Tibial artery (tissue), 4 donors: Measurements from ENCODE around the gene ABHD6.

ENCODE experiments used
- DNase-seq, 2 donors: peaks; one replicate each; pipeline ENCODE4 v3.0.0-alpha.2; 2019
- H3K27ac ChIP-seq, 2 donors: fragments of 200-600 bp; sonication (generic) in 1 of 2; 1 replicate in 1 of 2; 2 replicates in 1 of 2; pipeline ENCODE4 v1.5.1; 2018 to 2019; ENCODE audit warnings: mild to moderate bottlenecking in 1 of 2
- H3K27me3 ChIP-seq, 2 donors: fragments of 200-600 bp; sonication (generic) in 1 of 2; one replicate each; pipeline versions ENCODE4 v1.5.1 to v1.6.0; 2016 to 2019
- H3K36me3 ChIP-seq, 3 donors: fragments of 200-600 bp; sonication (generic) in 2 of 3; one replicate each; pipeline ENCODE4 v1.5.1; 2016 to 2019; ENCODE audit warnings: mild to moderate bottlenecking in 2 of 3
- H3K4me1 ChIP-seq, 4 donors: fragments of 200-600 bp; sonication (generic) in 2 of 4; 1 replicate in 3 of 4; 2 replicates in 1 of 4; pipeline ENCODE4 v1.5.1; 2016 to 2019
- H3K4me3 ChIP-seq, 2 donors: fragments of 200-600 bp; sonication (generic) in 1 of 2; 1 replicate in 1 of 2; 2 replicates in 1 of 2; pipeline ENCODE4 v1.5.1; 2018 to 2019; ENCODE audit warnings: mild to moderate bottlenecking in 2 of 2
- H3K9me3 ChIP-seq, 3 donors: fragments of 200-600 bp; sonication (generic) in 1 of 3; one replicate each; pipeline ENCODE4 v1.5.1; 2016 to 2019
- intact Hi-C: fragments of 100-400 bp; cut with DNase I; formaldehyde crosslinking; loops from one replicate; pipeline ENCODE4 v1.15.0; 2023; ENCODE audit warnings: low total_unique reads
- TF ChIP-seq, protein P1 (sequence below), 2 experiments: fragments of 200-600 bp in 1 of 2; fragments of 450-650 bp in 1 of 2; IDR thresholded peaks; one replicate each; pipeline ENCODE4 v1.5.1; 2017 to 2019; ENCODE audit warnings: antibody characterized with exemption in 2 of 2, mild to moderate bottlenecking in 1 of 2, moderate library complexity in 1 of 2

The ABHD6 gene

GRCh38 chr3:58329150-58329921 lies 91.7 kb downstream of the ABHD6 start:
- H3K36me3 ChIP-seq = no peaks in the 10 kb centered on the region
- H3K27me3 ChIP-seq = no peaks in the 10 kb centered on the region
- no peak for DNase-seq
- no peak overlapping the region for H3K4me3 ChIP-seq
- intact Hi-C loops = no loop called here
- H3K27ac ChIP-seq = no peak overlapping the region
- TF ChIP-seq, protein P1, sequence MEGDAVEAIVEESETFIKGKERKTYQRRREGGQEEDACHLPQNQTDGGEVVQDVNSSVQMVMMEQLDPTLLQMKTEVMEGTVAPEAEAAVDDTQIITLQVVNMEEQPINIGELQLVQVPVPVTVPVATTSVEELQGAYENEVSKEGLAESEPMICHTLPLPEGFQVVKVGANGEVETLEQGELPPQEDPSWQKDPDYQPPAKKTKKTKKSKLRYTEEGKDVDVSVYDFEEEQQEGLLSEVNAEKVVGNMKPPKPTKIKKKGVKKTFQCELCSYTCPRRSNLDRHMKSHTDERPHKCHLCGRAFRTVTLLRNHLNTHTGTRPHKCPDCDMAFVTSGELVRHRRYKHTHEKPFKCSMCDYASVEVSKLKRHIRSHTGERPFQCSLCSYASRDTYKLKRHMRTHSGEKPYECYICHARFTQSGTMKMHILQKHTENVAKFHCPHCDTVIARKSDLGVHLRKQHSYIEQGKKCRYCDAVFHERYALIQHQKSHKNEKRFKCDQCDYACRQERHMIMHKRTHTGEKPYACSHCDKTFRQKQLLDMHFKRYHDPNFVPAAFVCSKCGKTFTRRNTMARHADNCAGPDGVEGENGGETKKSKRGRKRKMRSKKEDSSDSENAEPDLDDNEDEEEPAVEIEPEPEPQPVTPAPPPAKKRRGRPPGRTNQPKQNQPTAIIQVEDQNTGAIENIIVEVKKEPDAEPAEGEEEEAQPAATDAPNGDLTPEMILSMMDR (IDR thresholded peaks at IDR 0.05) = no peak
- peaks cover 0 to 24% (median 10%) of the 10 kb centered on the region in 4 donors for H3K4me1 ChIP-seq
- no peaks in the 10 kb centered on the region for H3K9me3 ChIP-seq

- TF ChIP-seq, protein P1 (IDR thresholded peaks at IDR 0.05) = no peak
- Histone ChIP-seq H3K27ac (no peak overlapping the region), H3K27me3 (no peaks in the 10 kb centered on the region), H3K4me1 (peaks cover 0 to 28% (median 13%) of the 10 kb centered on the region in 4 donors), H3K9me3 (no peaks in the 10 kb centered on the region), H3K36me3 (no peaks in the 10 kb centered on the region), H3K4me3 (no peak overlapping the region)
- DNase-seq = no peak
- intact Hi-C loops = no loop called here
These were observed 92.4 kb downstream of the ABHD6 start for GRCh38 chr3:58329922-58330413.

GRCh38 chr3:58331593-58332152 lies 94.1 kb downstream of the ABHD6 start:
- Histone ChIP-seq H3K4me1 (peaks cover 0 to 37% (median 15%) of the 10 kb centered on the region in 4 donors), H3K27ac (peak overlapping the region in 1 of 2 donors; percentile 59), H3K27me3 (no peaks in the 10 kb centered on the region), H3K36me3 (no peaks in the 10 kb centered on the region), H3K4me3 (no peak overlapping the region), H3K9me3 (no peaks in the 10 kb centered on the region)
- intact Hi-C loops = loop anchor here (2.0 kb wide), 1 partner anchor 161 kb away; the partner anchor contains the start of gene KCTD6
- TF ChIP-seq, protein P1 (IDR thresholded peaks at IDR 0.05) = no peak
- DNase-seq = no peak

GRCh38 chr3:58332575-58333188 lies 95.1 kb downstream of the ABHD6 start, which contains the start of gene PXK:
PXK (plus strand) TSS chr3:58332892; CDS start chr3:58332989, 97 bp downstream.
- TF ChIP-seq, protein P1 (IDR thresholded peaks at IDR 0.05) = peak in 1 of 2 experiments; percentile 19
- peaks cover 0 to 39% (median 15%) of the 10 kb centered on the region in 4 donors for H3K4me1 ChIP-seq
- intact Hi-C loops = loop anchor here (2.0 kb wide), 1 partner anchor 160 kb away; the partner anchor contains the start of gene KCTD6
- H3K9me3 ChIP-seq = no peaks in the 10 kb centered on the region
- H3K27me3 ChIP-seq = no peaks in the 10 kb centered on the region
- H3K36me3 ChIP-seq = no peaks in the 10 kb centered on the region
- peak within 1 kb of the TSS; percentile 59 to 71 for H3K27ac ChIP-seq
- peak within 1 kb of the TSS; percentile 89 to 90 for H3K4me3 ChIP-seq
- peak; percentile 66 to 89 for DNase-seq

DNA sequence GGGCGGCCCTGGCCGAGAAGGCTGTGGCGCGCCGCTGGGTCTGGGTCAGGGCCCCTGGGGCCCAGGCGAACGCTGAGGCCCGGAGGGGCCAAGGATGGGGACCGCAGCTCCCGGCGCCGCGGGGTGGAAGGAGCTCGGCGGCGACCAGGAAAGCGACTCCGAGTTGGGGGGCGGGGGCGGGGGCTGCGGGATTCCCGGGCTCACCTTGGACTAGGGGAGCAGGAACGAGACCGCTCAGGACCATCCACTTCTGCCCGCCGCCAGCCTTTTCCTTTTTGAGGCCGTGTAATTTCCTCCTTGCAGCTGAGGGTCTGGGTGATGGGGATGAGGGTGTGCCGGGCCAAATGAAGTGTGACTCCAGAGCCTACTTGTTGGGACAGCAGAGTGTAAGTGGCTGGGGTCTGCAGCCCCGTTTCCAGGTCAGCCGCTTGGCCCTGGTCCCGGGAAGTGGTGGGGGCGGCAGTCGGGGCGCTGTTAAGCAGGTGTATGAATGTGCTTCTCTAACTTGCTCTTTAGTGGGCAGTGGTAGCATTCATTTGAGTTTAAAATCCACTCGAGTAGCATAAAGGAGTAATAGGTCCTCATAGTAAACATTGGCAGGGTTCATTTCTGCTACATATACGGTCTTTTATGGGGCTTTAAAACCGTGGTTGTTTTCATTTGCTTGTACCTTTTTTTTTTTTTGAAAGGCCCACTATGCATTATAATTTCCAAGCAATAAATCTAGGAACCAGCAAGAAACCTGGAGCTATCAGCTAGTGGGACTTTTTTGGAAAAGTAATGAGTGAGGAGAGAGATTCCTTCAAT lies 95.8 kb downstream of the ABHD6 start:
- TF ChIP-seq, protein P1 (IDR thresholded peaks at IDR 0.05) = no peak
- Histone ChIP-seq H3K27ac (peak overlapping the region; percentile 59 to 71), H3K36me3 (no peaks in the 10 kb centered on the region), H3K4me3 (peak overlapping the region; percentile 89 to 90), H3K9me3 (no peaks in the 10 kb centered on the region), H3K4me1 (peaks cover 0 to 39% (median 15%) of the 10 kb centered on the region in 4 donors), H3K27me3 (no peaks in the 10 kb centered on the region)
- DNase-seq = peak; percentile 32 to 68
- intact Hi-C loops = loop anchor here (2.0 kb wide), 1 partner anchor 159 kb away; the partner anchor contains the start of gene KCTD6
